Inflammatory macrophage treated with lipopolysaccharide for 1 hour (primary cell): ENCODE results near the gene ABRAXAS1.

ENCODE experiments used
- DNase-seq, 2 donors: peaks; one replicate each; pipeline ENCODE4 v3.0.0-alpha.2; 2020 to 2022

Gene ABRAXAS1

GRCh38 chr4:83449009-83449408, 35.9 kb downstream of the ABRAXAS1 start:
- DNase-seq, result no peak

- DNase-seq, result no peak
Measured at GRCh38 chr4:83440899-83441298, 44.0 kb downstream of the ABRAXAS1 start.

- DNase-seq, result no peak
Measured at GRCh38 chr4:83440148-83440814, 44.6 kb downstream of the ABRAXAS1 start.

GRCh38 chr4:83438719-83439118, 46.2 kb downstream of the ABRAXAS1 start:
- no peak for DNase-seq

- no peak for DNase-seq
Measured at GRCh38 chr4:83436680-83437079, 48.2 kb downstream of the ABRAXAS1 start.

- DNase-seq, result no peak
Measured at GRCh38 chr4:83431200-83431599, 53.7 kb downstream of the ABRAXAS1 start.

- DNase-seq, result no peak
Measured at GRCh38 chr4:83418211-83418610, 66.7 kb downstream of the ABRAXAS1 start.

GRCh38 chr4:83417566-83417965, 67.3 kb downstream of the ABRAXAS1 start:
- DNase-seq, result no peak

GRCh38 chr4:83413676-83414075, 71.2 kb downstream of the ABRAXAS1 start:
- peak in 1 of 2 donors; percentile 11 for DNase-seq
